H7 (cell line): Measurements from ENCODE around the gene CPA5. TPM values are rescaled to one million over a fixed set of nuclear protein-coding genes. Genes with fewer than 3 reads are reported as not detected.

ENCODE experiments used
- DNase-seq: peaks from one replicate; pipeline ENCODE4 v3.0.0; 2012
- H3K27me3 ChIP-seq: 2 replicates; pipeline ENCODE4 v1.6.0; 2011; ENCODE audit warnings: mild to moderate bottlenecking, low read length; ENCODE audit not compliant: control insufficient read depth, insufficient read depth
- H3K36me3 ChIP-seq: replicated peaks from 2 replicates; pipeline ENCODE4 v1.5.1; 2011; ENCODE audit warnings: low read length; ENCODE audit not compliant: control insufficient read depth, insufficient read depth
- H3K4me3 ChIP-seq: 2 replicates; pipeline ENCODE4 v1.5.1; 2011; ENCODE audit warnings: low read depth, mild to moderate bottlenecking, control low read depth, low read length, moderate library complexity; ENCODE audit not compliant: insufficient read depth
- total RNA-seq: library from RNA; depleted of rRNA; stranded (reverse); fragments of >200 nt; shearing (Covaris generic); gene quantifications from 2 replicates; pipeline ENCODE4 v1.2.3, GENCODE V29; 2014; rRNA removed

Gene CPA5
- total RNA-seq, 1 experiment from 2014 or later: 0.24 TPM

GRCh38 chr7:130401101-130401500, 56.5 kb downstream of the CPA5 start:
- H3K4me3 ChIP-seq: no peak overlapping the region
- DNase-seq: no peak
- H3K36me3 ChIP-seq: no peaks in the 10 kb centered on the region
- H3K27me3 ChIP-seq: no peaks in the 10 kb centered on the region

- DNase-seq: no peak
- Histone ChIP-seq H3K36me3 (no peaks in the 10 kb centered on the region), H3K27me3 (no peaks in the 10 kb centered on the region), H3K4me3 (no peak overlapping the region)
Observed at GRCh38 chr7:130401578-130401977, 57.0 kb downstream of the CPA5 start.

- Histone ChIP-seq H3K36me3 (no peaks in the 10 kb centered on the region), H3K27me3 (no peaks in the 10 kb centered on the region)
- no peak for DNase-seq
Observed at GRCh38 chr7:130405003-130405402, 60.4 kb downstream of the CPA5 start.

GRCh38 chr7:130409067-130409711, 64.6 kb downstream of the CPA5 start:
- no peak for DNase-seq
- Histone ChIP-seq H3K27me3 (no peaks in the 10 kb centered on the region), H3K4me3 (no peak overlapping the region), H3K36me3 (no peaks in the 10 kb centered on the region)

More at GRCh38 chr7:130405003-130405402, 60.4 kb downstream of the CPA5 start:
- H3K4me3 ChIP-seq: no peak overlapping the region

- DNase-seq: no peak
- no peak overlapping the region for H3K4me3 ChIP-seq
- no peaks in the 10 kb centered on the region for H3K27me3 ChIP-seq
- H3K36me3 ChIP-seq: no peaks in the 10 kb centered on the region
Observed at GRCh38 chr7:130409712-130410072, 65.1 kb downstream of the CPA5 start.

- Histone ChIP-seq H3K36me3 (no peaks in the 10 kb centered on the region), H3K27me3 (no peaks in the 10 kb centered on the region), H3K4me3 (no peak overlapping the region)
- DNase-seq: no peak
Observed at GRCh38 chr7:130410868-130411541, 66.4 kb downstream of the CPA5 start.

GRCh38 chr7:130413201-130413600, 68.6 kb downstream of the CPA5 start:
- no peak for DNase-seq
- no peaks in the 10 kb centered on the region for H3K36me3 ChIP-seq
- H3K27me3 ChIP-seq: no peaks in the 10 kb centered on the region
- no peak overlapping the region for H3K4me3 ChIP-seq

GRCh38 chr7:130415006-130415405, 70.4 kb downstream of the CPA5 start:
- no peak overlapping the region for H3K4me3 ChIP-seq
- H3K36me3 ChIP-seq: no peaks in the 10 kb centered on the region
- H3K27me3 ChIP-seq: no peaks in the 10 kb centered on the region
- DNase-seq: no peak

- Histone ChIP-seq H3K4me3 (no peak overlapping the region), H3K36me3 (no peaks in the 10 kb centered on the region), H3K27me3 (no peaks in the 10 kb centered on the region)
- DNase-seq: no peak
Observed at GRCh38 chr7:130417213-130417612, 72.6 kb downstream of the CPA5 start.

- Histone ChIP-seq H3K4me3 (no peak overlapping the region), H3K36me3 (no peaks in the 10 kb centered on the region), H3K27me3 (no peaks in the 10 kb centered on the region)
- DNase-seq: no peak
Observed at GRCh38 chr7:130418306-130418705, 73.7 kb downstream of the CPA5 start.

Other genes with a start within 250 kb of the CPA5 start
- gene TMEM209, start 139.4 kb upstream of the CPA5 start, total RNA-seq: 25.1 and 25.5 TPM in 2 replicates
- gene SSMEM1, start 137.0 kb upstream of the CPA5 start, total RNA-seq: not detected in 2 replicates
- gene CPA2, start 78.0 kb upstream of the CPA5 start, total RNA-seq: not detected in 2 replicates
- gene CPA4, start 51.7 kb upstream of the CPA5 start, total RNA-seq: not detected in 2 replicates
- gene CPA1, start 35.7 kb downstream of the CPA5 start, total RNA-seq: 0.17 TPM in 1 of 2 replicates, not detected in the other
- gene CEP41, start 96.2 kb downstream of the CPA5 start, total RNA-seq: 6.9 and 8.1 TPM in 2 replicates
- gene MEST, start 147.3 kb downstream of the CPA5 start, total RNA-seq: 154 and 166 TPM in 2 replicates